ENCODE data around the gene FOXB2.

- no peak for TF ChIP-seq CTCF (IDR thresholded peaks at IDR 0.05)
- no peak for TF ChIP-seq POLR2A (IDR thresholded peaks at IDR 0.05)
- TF ChIP-seq POLR2AphosphoS5 (IDR thresholded peaks at IDR 0.05), result no peak
- no peak for TF ChIP-seq EP300 (IDR thresholded peaks at IDR 0.05; ENCODE audit: low read depth)
These were observed 33.9 kb upstream of the FOXB2 start for GRCh38 chr9:76985581-76985980.

All from transverse colon (tissue), 4 donors.